Measurements from ENCODE around the gene PSMG3.

- no peak for TF ChIP-seq ELF4 (IDR thresholded peaks at IDR 0.05)
- no peak for TF ChIP-seq BHLHE40 (IDR thresholded peaks at IDR 0.05; ENCODE audit: borderline replicate concordance)
- no peak for TF ChIP-seq SUZ12 (IDR thresholded peaks at IDR 0.05)
- TF ChIP-seq SP1 (IDR thresholded peaks at IDR 0.05): no peak
- TF ChIP-seq HDGF (IDR thresholded peaks at IDR 0.05; ENCODE audit: borderline replicate concordance): no peak
- TF ChIP-seq FOXM1 (IDR thresholded peaks at IDR 0.05; ENCODE audit: borderline replicate concordance): no peak
- no peak for TF ChIP-seq CTBP1 (IDR thresholded peaks at IDR 0.05; ENCODE audit: borderline replicate concordance)
- TF ChIP-seq ZNF384 (IDR thresholded peaks at IDR 0.05): no peak
- no peak for TF ChIP-seq NFRKB (IDR thresholded peaks at IDR 0.05)
- no peak for TF ChIP-seq FOXA1 (IDR thresholded peaks at IDR 0.05)
- TF ChIP-seq L3MBTL2 (conservative IDR thresholded peaks at IDR 0.05): no peak
- TF ChIP-seq PKNOX1 (IDR thresholded peaks at IDR 0.05): no peak
Observed at GRCh38 chr7:1535701-1536454, 34.0 kb downstream of the PSMG3 start.

Measured in HEK293T (cell line).